Common myeloid progenitor, CD34-positive (primary cell): ENCODE data around the gene CDK7.
"Not testable (repeated sequence)": the region's sequence is repeated elsewhere in the genome, so short reads cannot be mapped to it uniquely, and the experiment has no call there.

Experiments used
- CTCF ChIA-PET: fragments of 350-600 bp; sonication (Branson Sonifier 250); formaldehyde crosslinking; loops from one replicate; lab custom pipeline; 2021; ENCODE audit warnings: antibody characterized with exemption; lab: Charles Lee
- POLR2A ChIA-PET: fragments of 350-600 bp; sonication (Branson Sonifier 250); formaldehyde crosslinking; loops from one replicate; lab custom pipeline; 2021; ENCODE audit warnings: antibody characterized with exemption; lab: Charles Lee
- DNase-seq, 3 donors: peaks; one replicate each; pipeline versions ENCODE4 v3.0.0 to v3.0.0-alpha.2; 2013
- H3K27ac ChIP-seq, 2 experiments: 1 replicate in 1 of 2; 2 replicates in 1 of 2; pipeline ENCODE4 v1.7.0; 2013; ENCODE audit warnings: inconsistent platforms in 2 of 2, low read length in 2 of 2, mild to moderate bottlenecking in 2 of 2, low read depth in 1 of 2, moderate library complexity in 1 of 2; ENCODE audit not compliant: severe bottlenecking in 2 of 2, insufficient read depth in 1 of 2, poor library complexity in 1 of 2
- H3K27me3 ChIP-seq, 5 experiments: replicated peaks in 2 of 5; 1 replicate in 3 of 5; 2 replicates in 2 of 5; pipeline versions ENCODE4 v1.6.1 to v1.7.0; 2013; ENCODE audit warnings: low read length in 4 of 5, mild to moderate bottlenecking in 2 of 5, moderate library complexity in 2 of 5, inconsistent platforms in 1 of 5; ENCODE audit not compliant: insufficient read depth in 5 of 5, control insufficient read depth in 4 of 5
- H3K36me3 ChIP-seq, 4 experiments: 1 replicate in 2 of 4; 2 replicates in 2 of 4; pipeline versions ENCODE4 v1.6.1 to v1.7.0; 2013; ENCODE audit warnings: low read length in 3 of 4, control low read depth in 1 of 4, mild to moderate bottlenecking in 1 of 4; ENCODE audit not compliant: control insufficient read depth in 4 of 4, insufficient read depth in 4 of 4
- H3K4me1 ChIP-seq, 4 experiments: 1 replicate in 3 of 4; 2 replicates in 1 of 4; pipeline versions ENCODE4 v1.6.1 to v1.7.1; 2013; ENCODE audit warnings: low read length in 3 of 4, mild to moderate bottlenecking in 3 of 4, control low read depth in 1 of 4, inconsistent platforms in 1 of 4, moderate library complexity in 1 of 4; ENCODE audit not compliant: control insufficient read depth in 4 of 4, insufficient read depth in 4 of 4; ENCODE audit errors: control extremely low read depth in 1 of 4
- H3K4me3 ChIP-seq, 7 experiments: 1 replicate in 4 of 7; 2 replicates in 3 of 7; pipeline versions ENCODE4 v1.5.1 to v1.7.0; 2013; ENCODE audit warnings: mild to moderate bottlenecking in 7 of 7, low read length in 6 of 7, moderate library complexity in 6 of 7, inconsistent platforms in 2 of 7, low read depth in 2 of 7, control low read depth in 1 of 7; ENCODE audit not compliant: insufficient read depth in 4 of 7, control insufficient read depth in 1 of 7; ENCODE audit errors: extremely low read depth in 1 of 7
- H3K9me3 ChIP-seq, 5 experiments: 1 replicate in 4 of 5; 2 replicates in 1 of 5; pipeline versions ENCODE4 v1.6.1 to v1.7.1; 2013; ENCODE audit warnings: low read length in 4 of 5, mild to moderate bottlenecking in 2 of 5, inconsistent platforms in 1 of 5, low read depth in 1 of 5, moderate library complexity in 1 of 5; ENCODE audit not compliant: control insufficient read depth in 4 of 5, insufficient read depth in 2 of 5; ENCODE audit errors: control extremely low read depth in 1 of 5
- WGBS: methylation state at CpG from one replicate; pipeline ENCODE4 v1.1.5; 2013; ENCODE audit not compliant: insufficient coverage; 5-methylcytosine and 5-hydroxymethylcytosine counted together

The CDK7 gene

GRCh38 chr5:69231851-69232250, 2.8 kb upstream of the CDK7 start:
- H3K4me3 ChIP-seq, result no peak overlapping the region
- no peak for DNase-seq
- CTCF ChIA-PET, result no interaction called here
- no peak overlapping the region for H3K27ac ChIP-seq
- no peaks in the 10 kb centered on the region for H3K27me3 ChIP-seq
- no peaks in the 10 kb centered on the region for H3K9me3 ChIP-seq
- WGBS, result 96% methylated on average over 2 of the region's 2 CpGs
- H3K36me3 ChIP-seq, result peaks cover 5 to 23% (median 12%) of the 10 kb centered on the region in 4 experiments
- POLR2A ChIA-PET, result interaction anchor here (2.2 kb wide), 1 partner anchor 14 kb away, joined by 7 read pairs; a partner anchor contains a TSS
- peaks cover 4 to 15% (median 10%) of the 10 kb centered on the region in 4 experiments for H3K4me1 ChIP-seq

- H3K9me3 ChIP-seq, CTCF ChIA-PET, H3K27ac ChIP-seq, H3K27me3 ChIP-seq, POLR2A ChIA-PET, DNase-seq, H3K4me3 ChIP-seq: not testable (repeated sequence)
- Histone ChIP-seq H3K36me3 (peaks cover 7 to 25% (median 18%) of the 10 kb centered on the region in 4 experiments), H3K4me1 (peaks cover 8 to 15% (median 10%) of the 10 kb centered on the region in 4 experiments)
- WGBS, result 92% methylated on average over 2 of the region's 9 CpGs
These were observed 2.0 kb downstream of the CDK7 start for GRCh38 chr5:69236733-69237132.

GRCh38 chr5:69237877-69238276, 3.2 kb downstream of the CDK7 start:
- no peaks in the 10 kb centered on the region for H3K27me3 ChIP-seq
- H3K4me1 ChIP-seq, result peaks cover 8 to 15% (median 10%) of the 10 kb centered on the region in 4 experiments
- POLR2A ChIA-PET, result no interaction called here
- H3K4me3 ChIP-seq, result no peak overlapping the region
- H3K36me3 ChIP-seq, result peaks cover 8 to 27% (median 19%) of the 10 kb centered on the region in 4 experiments
- CTCF ChIA-PET, result interaction anchor here (1.4 kb wide), 1 partner anchor 10 kb away, joined by 3 read pairs; no protein-coding TSS in a partner anchor
- WGBS, result no CpG with 5 or more reads among the region's 3 CpGs
- H3K27ac ChIP-seq, result no peak overlapping the region
- H3K9me3 ChIP-seq, result peaks cover 0 to 3% (median 0%) of the 10 kb centered on the region in 5 experiments
- DNase-seq, result no peak

- Histone ChIP-seq H3K4me3 (no peak overlapping the region), H3K9me3 (peaks cover 0 to 3% (median 0%) of the 10 kb centered on the region in 5 experiments), H3K36me3 (peaks cover 8 to 30% (median 20%) of the 10 kb centered on the region in 4 experiments), H3K27ac (no peak overlapping the region), H3K4me1 (peaks cover 8 to 15% (median 10%) of the 10 kb centered on the region in 4 experiments), H3K27me3 (no peaks in the 10 kb centered on the region)
- POLR2A ChIA-PET, result no interaction called here
- WGBS, result 100% methylated on average over 2 of the region's 6 CpGs
- CTCF ChIA-PET, result interaction anchor here (1.4 kb wide), 1 partner anchor 11 kb away, joined by 3 read pairs; no protein-coding TSS in a partner anchor
- DNase-seq, result no peak
These were observed 4.1 kb downstream of the CDK7 start for GRCh38 chr5:69238760-69239251.

GRCh38 chr5:69242215-69242927, 7.7 kb downstream of the CDK7 start:
- Histone ChIP-seq H3K27ac (no peak overlapping the region), H3K27me3 (no peaks in the 10 kb centered on the region), H3K4me3 (no peak overlapping the region), H3K4me1 (no peaks in the 10 kb centered on the region), H3K9me3 (peaks cover 0 to 10% (median 1%) of the 10 kb centered on the region in 5 experiments), H3K36me3 (peaks cover 5 to 29% (median 17%) of the 10 kb centered on the region in 4 experiments)
- 96% methylated on average over 6 of the region's 8 CpGs for WGBS
- no peak for DNase-seq
- ChIA-PET POLR2A (no interaction called here), CTCF (interaction anchor here (0.7 kb wide), 1 partner anchor 16 kb away, joined by 3 read pairs; no protein-coding TSS in a partner anchor)

GRCh38 chr5:69245031-69245430, 10.3 kb downstream of the CDK7 start:
- DNase-seq, result no peak
- no peak overlapping the region for H3K27ac ChIP-seq
- WGBS, result 98% methylated on average over 4 of the region's 5 CpGs
- peaks cover 4 to 19% (median 6%) of the 10 kb centered on the region in 4 experiments for H3K36me3 ChIP-seq
- ChIA-PET CTCF (no interaction called here), POLR2A (no interaction called here)
- H3K27me3 ChIP-seq, result no peaks in the 10 kb centered on the region
- H3K4me1 ChIP-seq, result no peaks in the 10 kb centered on the region
- peaks cover 2 to 18% (median 5%) of the 10 kb centered on the region in 5 experiments for H3K9me3 ChIP-seq
- no peak overlapping the region for H3K4me3 ChIP-seq

GRCh38 chr5:69248019-69248418, 13.3 kb downstream of the CDK7 start:
- POLR2A ChIA-PET, result no interaction called here
- CTCF ChIA-PET, result no interaction called here

More at GRCh38 chr5:69248019-69248418, 13.3 kb downstream of the CDK7 start:
- WGBS, result no CpG with 5 or more reads among the region's 2 CpGs
- no peak for DNase-seq
- H3K27me3 ChIP-seq, result no peaks in the 10 kb centered on the region
- H3K4me3 ChIP-seq, result no peak overlapping the region
- peaks cover 0 to 4% (median 0%) of the 10 kb centered on the region in 4 experiments for H3K4me1 ChIP-seq
- H3K36me3 ChIP-seq, result peaks cover 2 to 11% (median 7%) of the 10 kb centered on the region in 4 experiments
- H3K9me3 ChIP-seq, result peaks cover 2 to 15% (median 5%) of the 10 kb centered on the region in 5 experiments
- no peak overlapping the region for H3K27ac ChIP-seq
